Suprapubic skin (tissue), 4 donors: ENCODE data around the gene FBXO21.

Source experiments
- CTCF ChIP-seq, 2 donors: fragments of 200-600 bp in 1 of 2; fragments of 450-650 bp in 1 of 2; sonication (generic) in 1 of 2; IDR thresholded peaks; one replicate each; pipeline ENCODE4 v1.5.1; 2016 to 2019; ENCODE audit warnings: antibody characterized with exemption in 2 of 2, mild to moderate bottlenecking in 1 of 2, moderate library complexity in 1 of 2
- EP300 ChIP-seq: sonication (generic); formaldehyde crosslinking; IDR thresholded peaks from one replicate; pipeline ENCODE4 v1.6.1; 2017; ENCODE audit warnings: antibody characterized with exemption
- POLR2A ChIP-seq, 2 donors: fragments of 450-650 bp; IDR thresholded peaks; one replicate each; pipeline ENCODE4 v1.6.1; 2017; ENCODE audit warnings: antibody characterized with exemption in 2 of 2, mild to moderate bottlenecking in 2 of 2, moderate library complexity in 2 of 2
- POLR2AphosphoS5 ChIP-seq, 3 donors: sonication (generic); formaldehyde crosslinking; IDR thresholded peaks; one replicate each; pipeline ENCODE4 v1.6.1; 2017; ENCODE audit warnings: antibody characterized with exemption in 3 of 3

GRCh38 chr12:117105902-117106301 lies 84.4 kb downstream of the FBXO21 start:
- no peak for TF ChIP-seq POLR2A (IDR thresholded peaks at IDR 0.05)
- no peak for TF ChIP-seq POLR2AphosphoS5 (IDR thresholded peaks at IDR 0.05)
- TF ChIP-seq CTCF (IDR thresholded peaks at IDR 0.05), result no peak
- TF ChIP-seq EP300, result no peak
